Peyer's patch (tissue), 4 donors: Measurements from ENCODE around the gene PDHX. TPM values are rescaled to one million over a fixed set of nuclear protein-coding genes. Genes with fewer than 3 reads are reported as not detected.
A peak's percentile ranks its signal among the peaks of the same experiment; 100 is the strongest.

Experiments
- DNase-seq, 3 donors: peaks; one replicate each; pipeline ENCODE4 v3.0.0-alpha.2; 2017 to 2019
- H3K27ac ChIP-seq, 4 donors: fragments of 200-600 bp; sonication (generic); one replicate each; pipeline ENCODE4 v1.5.1; 2016 to 2019
- H3K27me3 ChIP-seq, 2 donors: fragments of 200-600 bp; sonication (generic); one replicate each; pipeline ENCODE4 v1.5.1; 2019
- H3K36me3 ChIP-seq, 3 donors: fragments of 200-600 bp; sonication (generic); one replicate each; pipeline ENCODE4 v1.5.1; 2016 to 2019
- H3K4me1 ChIP-seq, 4 donors: fragments of 200-600 bp; sonication (generic); one replicate each; pipeline ENCODE4 v1.5.1; 2016 to 2019
- H3K4me3 ChIP-seq, 4 donors: fragments of 200-600 bp; sonication (generic); 1 replicate in 3 of 4; 2 replicates in 1 of 4; pipeline ENCODE4 v1.5.1; 2016 to 2019; ENCODE audit warnings: mild to moderate bottlenecking in 1 of 4
- H3K9me3 ChIP-seq, 4 donors: fragments of 200-600 bp; sonication (generic); one replicate each; pipeline ENCODE4 v1.5.1; 2016 to 2019; ENCODE audit warnings: mild to moderate bottlenecking in 1 of 4
- POLR2A ChIP-seq, 2 donors: fragments of 450-650 bp; IDR thresholded peaks; one replicate each; pipeline ENCODE4 v1.5.1; 2017; ENCODE audit warnings: antibody characterized with exemption in 2 of 2, mild to moderate bottlenecking in 2 of 2, moderate library complexity in 2 of 2
- total RNA-seq, 4 donors: library from RNA; depleted of rRNA; stranded (reverse); fragments of >200 nt; gene quantifications; one replicate each; pipeline ENCODE4 v1.1.0, GENCODE V29; 2016
- TF ChIP-seq, protein P1 (sequence below), 6 experiments: fragments of 450-650 bp in 4 of 6; fragments of 200-600 bp in 2 of 6; sonication (generic) in 1 of 6; IDR thresholded peaks; one replicate each; pipeline ENCODE4 v1.5.1; 2017 to 2019; ENCODE audit warnings: antibody characterized with exemption in 6 of 6, mild to moderate bottlenecking in 3 of 6, moderate library complexity in 1 of 6

PDHX gene
- total RNA-seq, 4 donors from 2014 or later, result 15.4 to 87.5 (median 22.4) TPM

DNA sequence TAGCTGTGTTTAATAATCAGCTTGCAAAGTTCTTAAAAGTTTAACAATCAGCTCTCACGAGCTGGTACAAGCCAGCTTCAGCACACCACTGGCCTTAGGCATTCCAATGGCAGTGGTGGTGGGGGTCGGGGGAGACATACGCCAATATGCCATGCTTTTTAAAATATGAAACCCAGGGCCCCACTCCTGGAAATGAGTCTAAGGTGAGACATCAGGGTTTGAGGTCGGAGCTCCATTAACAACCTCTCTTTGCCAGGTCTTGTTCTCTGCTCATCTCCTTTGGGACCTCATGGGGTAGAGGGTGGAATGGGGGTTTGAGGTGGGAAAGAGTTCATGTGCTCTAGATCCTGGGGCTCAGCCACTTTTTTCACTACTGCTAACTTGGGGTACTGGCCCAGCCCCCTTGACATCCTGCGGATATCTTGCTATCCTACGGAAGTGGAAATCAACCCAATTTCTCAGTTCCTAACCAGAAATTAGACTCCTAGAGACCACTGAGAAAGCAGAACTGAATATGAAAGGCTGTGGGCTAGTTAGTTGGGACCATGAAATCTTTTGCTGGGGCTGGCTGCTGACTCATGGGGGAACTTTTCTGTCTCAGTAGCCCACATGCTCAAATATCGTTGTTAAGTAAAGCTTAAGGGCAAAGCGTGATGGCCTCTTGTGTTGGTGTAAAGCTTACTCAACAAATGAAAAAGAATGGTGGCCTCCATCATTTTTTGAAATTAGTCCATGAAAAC is 90.1 kb downstream of the PDHX start:
- H3K4me3 ChIP-seq, result no peak overlapping the region
- H3K9me3 ChIP-seq, result no peaks in the 10 kb centered on the region
- no peaks in the 10 kb centered on the region for H3K36me3 ChIP-seq
- peak overlapping the region in 2 of 4 donors; percentile 2 to 12 for H3K27ac ChIP-seq
- H3K27me3 ChIP-seq, result no peaks in the 10 kb centered on the region
- DNase-seq, result no peak
- H3K4me1 ChIP-seq, result peaks cover 0 to 9% (median 3%) of the 10 kb centered on the region in 4 donors
- TF ChIP-seq POLR2A (IDR thresholded peaks at IDR 0.05), result no peak
- TF ChIP-seq, protein P1, sequence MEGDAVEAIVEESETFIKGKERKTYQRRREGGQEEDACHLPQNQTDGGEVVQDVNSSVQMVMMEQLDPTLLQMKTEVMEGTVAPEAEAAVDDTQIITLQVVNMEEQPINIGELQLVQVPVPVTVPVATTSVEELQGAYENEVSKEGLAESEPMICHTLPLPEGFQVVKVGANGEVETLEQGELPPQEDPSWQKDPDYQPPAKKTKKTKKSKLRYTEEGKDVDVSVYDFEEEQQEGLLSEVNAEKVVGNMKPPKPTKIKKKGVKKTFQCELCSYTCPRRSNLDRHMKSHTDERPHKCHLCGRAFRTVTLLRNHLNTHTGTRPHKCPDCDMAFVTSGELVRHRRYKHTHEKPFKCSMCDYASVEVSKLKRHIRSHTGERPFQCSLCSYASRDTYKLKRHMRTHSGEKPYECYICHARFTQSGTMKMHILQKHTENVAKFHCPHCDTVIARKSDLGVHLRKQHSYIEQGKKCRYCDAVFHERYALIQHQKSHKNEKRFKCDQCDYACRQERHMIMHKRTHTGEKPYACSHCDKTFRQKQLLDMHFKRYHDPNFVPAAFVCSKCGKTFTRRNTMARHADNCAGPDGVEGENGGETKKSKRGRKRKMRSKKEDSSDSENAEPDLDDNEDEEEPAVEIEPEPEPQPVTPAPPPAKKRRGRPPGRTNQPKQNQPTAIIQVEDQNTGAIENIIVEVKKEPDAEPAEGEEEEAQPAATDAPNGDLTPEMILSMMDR (IDR thresholded peaks at IDR 0.05), result no peak

DNA sequence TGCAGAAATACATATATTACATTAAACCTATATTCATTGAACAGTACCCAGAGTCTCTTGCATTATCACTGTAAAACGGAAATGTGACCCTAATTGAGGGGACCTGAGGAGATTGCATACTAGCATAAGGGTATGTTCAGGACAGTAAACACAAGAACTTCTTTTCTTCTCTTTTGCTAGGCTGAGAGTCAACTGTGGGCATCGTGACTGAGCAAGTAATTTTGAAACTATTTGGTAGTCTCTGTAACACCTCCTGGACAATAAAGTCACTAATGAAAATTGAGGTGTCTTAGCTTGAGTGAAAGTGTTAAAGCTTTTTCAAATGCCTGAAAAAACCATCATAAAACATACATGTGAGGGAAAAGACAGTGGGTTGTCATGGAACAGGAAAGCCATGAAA is 90.9 kb downstream of the PDHX start:
- Histone ChIP-seq H3K4me1 (peaks cover 0 to 9% (median 4%) of the 10 kb centered on the region in 4 donors), H3K27ac (no peak overlapping the region), H3K27me3 (no peaks in the 10 kb centered on the region), H3K4me3 (no peak overlapping the region), H3K9me3 (no peaks in the 10 kb centered on the region), H3K36me3 (no peaks in the 10 kb centered on the region)
- no peak for DNase-seq
- TF ChIP-seq POLR2A (IDR thresholded peaks at IDR 0.05), result no peak
- TF ChIP-seq, protein P1 (IDR thresholded peaks at IDR 0.05), result no peak

DNA sequence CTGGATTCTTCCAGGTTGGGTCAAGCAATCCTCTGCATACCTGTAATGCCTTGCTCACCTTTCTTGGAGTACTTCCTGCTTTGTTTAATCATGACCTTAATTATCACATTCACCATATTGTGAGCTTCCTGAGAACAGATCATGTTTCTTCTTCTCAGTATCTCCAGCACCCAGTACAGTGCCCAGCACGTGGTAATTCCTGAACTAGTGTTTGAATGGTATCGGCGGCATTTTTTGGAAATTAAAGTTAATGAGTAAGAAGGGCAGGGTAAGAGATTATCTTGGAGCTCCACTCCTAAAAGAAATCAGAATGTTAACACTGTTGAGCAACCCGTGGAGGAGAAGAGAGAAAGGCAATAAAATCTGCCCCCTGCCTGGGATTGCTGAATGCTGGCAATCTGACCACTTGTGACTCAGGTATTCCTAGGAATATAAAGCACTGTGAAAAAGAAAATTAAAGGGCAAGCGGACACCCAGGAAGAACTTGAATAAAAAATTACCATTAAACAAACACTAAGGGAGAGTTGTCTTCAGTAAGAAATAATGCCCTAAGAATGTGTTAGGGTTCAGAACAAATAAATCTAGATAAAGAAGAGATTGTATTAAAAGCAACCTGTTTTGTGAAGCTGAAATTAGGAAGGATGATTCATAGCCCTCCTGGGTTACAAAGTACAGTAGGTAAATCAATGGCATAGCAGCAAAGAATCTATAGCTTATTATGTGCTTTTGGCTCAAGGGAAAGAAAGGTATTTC is 92.9 kb downstream of the PDHX start:
- no peaks in the 10 kb centered on the region for H3K9me3 ChIP-seq
- peaks cover 0 to 17% (median 8%) of the 10 kb centered on the region in 4 donors for H3K4me1 ChIP-seq
- no peak overlapping the region for H3K4me3 ChIP-seq
- DNase-seq, result no peak
- H3K36me3 ChIP-seq, result no peaks in the 10 kb centered on the region
- no peaks in the 10 kb centered on the region for H3K27me3 ChIP-seq
- TF ChIP-seq, protein P1 (IDR thresholded peaks at IDR 0.05), result peak in 1 of 6 experiments; percentile 4
- TF ChIP-seq POLR2A (IDR thresholded peaks at IDR 0.05), result no peak
- peak overlapping the region in 2 of 4 donors; percentile 18 to 36 for H3K27ac ChIP-seq

DNA sequence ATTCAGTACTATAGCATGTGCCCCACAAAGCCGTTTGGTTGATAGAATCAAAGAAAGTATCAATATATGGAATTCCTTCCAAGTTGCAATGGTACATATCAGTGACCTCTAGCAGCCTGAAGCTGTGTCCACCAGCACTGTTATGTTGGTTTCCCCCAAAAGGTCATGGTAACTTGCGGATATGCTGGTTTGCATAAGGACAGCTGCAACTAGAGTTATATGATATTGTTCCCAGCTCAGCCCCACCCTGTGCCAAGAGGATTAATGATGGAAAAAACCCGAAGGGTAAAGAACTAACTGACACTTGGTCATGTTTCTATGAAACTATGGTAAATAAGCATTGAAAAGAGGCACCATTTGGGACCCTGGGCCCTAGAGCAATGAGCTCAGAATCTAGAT is 93.5 kb downstream of the PDHX start:
- no peak for DNase-seq
- H3K36me3 ChIP-seq, result no peaks in the 10 kb centered on the region
- peaks cover 0 to 17% (median 8%) of the 10 kb centered on the region in 4 donors for H3K4me1 ChIP-seq
- H3K4me3 ChIP-seq, result no peak overlapping the region
- H3K27me3 ChIP-seq, result no peaks in the 10 kb centered on the region
- peak overlapping the region in 2 of 4 donors; percentile 17 to 36 for H3K27ac ChIP-seq
- TF ChIP-seq POLR2A (IDR thresholded peaks at IDR 0.05), result no peak
- TF ChIP-seq, protein P1 (IDR thresholded peaks at IDR 0.05), result no peak
- no peaks in the 10 kb centered on the region for H3K9me3 ChIP-seq

DNA sequence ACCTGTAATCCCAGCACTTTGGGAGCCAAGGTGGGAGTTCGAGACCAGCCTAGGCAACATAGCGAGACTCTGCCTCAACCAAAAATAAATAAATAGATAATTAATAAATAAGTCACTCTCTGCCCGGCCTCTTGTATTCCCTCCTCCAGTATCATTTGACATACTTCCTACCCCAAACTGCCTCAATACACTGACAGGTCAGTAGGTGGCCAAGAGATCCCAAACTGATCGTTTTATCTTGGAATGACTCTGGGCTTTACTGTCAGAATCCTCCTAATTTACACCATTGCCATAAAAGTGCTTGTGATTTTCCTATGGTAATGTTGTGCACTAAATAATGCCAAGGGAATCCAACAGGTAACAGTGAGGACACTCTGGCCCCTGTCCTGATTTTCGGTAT is 94.2 kb downstream of the PDHX start:
- TF ChIP-seq POLR2A (IDR thresholded peaks at IDR 0.05), result no peak
- TF ChIP-seq, protein P1 (IDR thresholded peaks at IDR 0.05), result no peak
- peak overlapping the region in 1 of 4 donors; percentile 36 for H3K27ac ChIP-seq
- no peaks in the 10 kb centered on the region for H3K9me3 ChIP-seq
- DNase-seq, result no peak
- no peak overlapping the region for H3K4me3 ChIP-seq
- H3K36me3 ChIP-seq, result no peaks in the 10 kb centered on the region
- no peaks in the 10 kb centered on the region for H3K27me3 ChIP-seq
- peaks cover 0 to 17% (median 8%) of the 10 kb centered on the region in 4 donors for H3K4me1 ChIP-seq
